ENCODE data around the gene NUP42. TPM values are rescaled to one million over a fixed set of nuclear protein-coding genes. Genes with fewer than 3 reads are reported as not detected.

NUP42 gene
- total RNA-seq, 1 experiment from 2014 or later: 30.3 TPM

GRCh38 chr7:23135755-23136154 is 46.1 kb upstream of the NUP42 start:
- POLR2A ChIA-PET: no interaction called here
- H3K36me3 ChIP-seq (ENCODE audit: control insufficient read depth, insufficient read depth, low read length): no peaks in the 10 kb centered on the region
- DNase-seq (ENCODE audit: low read depth, low spot score) (no peak), ATAC-seq (no peak)
- BruUV-seq (replicated peaks): no TSS peak
- in situ Hi-C loops (cut with HindIII; ENCODE audit: low pct_unique_long_range_greater_than_20kb, low sequenced_read_pairs): no loop called here
- intact Hi-C loops (cut with micrococcal nuclease; ENCODE audit: unreplicated experiment): no loop called here
- H3K4me3 ChIP-seq (ENCODE audit: low read depth in 2 of 2, low read length in 2 of 2): no peak overlapping the region
- TF ChIP-seq TCF7L2 (IDR thresholded peaks at IDR 0.05; ENCODE audit: low read depth, low read length): no peak
- no peak for TF ChIP-seq SIN3A (IDR thresholded peaks at IDR 0.05; ENCODE audit: borderline replicate concordance, insufficient read depth, low read depth, low read length)
- no peak for TF ChIP-seq REST (IDR thresholded peaks at IDR 0.05; ENCODE audit: insufficient read depth in 1 of 2, low read depth in 2 of 2, low read length in 1 of 2)
- no peak for TF ChIP-seq CTCF (IDR thresholded peaks at IDR 0.05)
- TF ChIP-seq POLR2AphosphoS5 (IDR thresholded peaks at IDR 0.05; ENCODE audit: low read depth, low read length): no peak
- CTCF ChIA-PET: no interaction called here
- no peaks in the 10 kb centered on the region for H3K27me3 ChIP-seq (ENCODE audit: control insufficient read depth, insufficient read depth, low read length)
- H3K27ac ChIP-seq (ENCODE audit: low read length): no peak overlapping the region
- no peaks in the 10 kb centered on the region for H3K4me1 ChIP-seq (ENCODE audit: control insufficient read depth, insufficient read depth, low read length)
- no peaks in the 10 kb centered on the region for H3K9me3 ChIP-seq (ENCODE audit: control insufficient read depth, insufficient read depth, low read depth, low read length)

- no peak for DNase-seq (ENCODE audit: low read depth, low spot score)
- BruUV-seq (replicated peaks): no TSS peak
- Histone ChIP-seq H3K27me3 (ENCODE audit: control insufficient read depth, insufficient read depth, low read length) (no peaks in the 10 kb centered on the region), H3K4me1 (ENCODE audit: control insufficient read depth, insufficient read depth, low read length) (no peaks in the 10 kb centered on the region), H3K36me3 (ENCODE audit: control insufficient read depth, insufficient read depth, low read length) (no peaks in the 10 kb centered on the region), H3K4me3 (ENCODE audit: low read depth in 2 of 2, low read length in 2 of 2) (no peak overlapping the region), H3K9me3 (ENCODE audit: control insufficient read depth, insufficient read depth, low read depth, low read length) (no peaks in the 10 kb centered on the region), H3K27ac (ENCODE audit: low read length) (no peak overlapping the region)
- POLR2A ChIA-PET: no interaction called here
- intact Hi-C loops (cut with micrococcal nuclease; ENCODE audit: unreplicated experiment) (no loop called here), in situ Hi-C loops (cut with HindIII; ENCODE audit: low pct_unique_long_range_greater_than_20kb, low sequenced_read_pairs) (no loop called here)
- no peak for TF ChIP-seq POLR2AphosphoS5 (IDR thresholded peaks at IDR 0.05; ENCODE audit: low read depth, low read length)
- TF ChIP-seq REST (IDR thresholded peaks at IDR 0.05; ENCODE audit: insufficient read depth in 1 of 2, low read depth in 2 of 2, low read length in 1 of 2): no peak
- TF ChIP-seq CTCF (IDR thresholded peaks at IDR 0.05): no peak
- no peak for TF ChIP-seq SIN3A (IDR thresholded peaks at IDR 0.05; ENCODE audit: borderline replicate concordance, insufficient read depth, low read depth, low read length)
- no peak for TF ChIP-seq TCF7L2 (IDR thresholded peaks at IDR 0.05; ENCODE audit: low read depth, low read length)
- ATAC-seq: no peak
- CTCF ChIA-PET: no interaction called here
Measured at GRCh38 chr7:23136216-23136615, 45.6 kb upstream of the NUP42 start.
